Esophagus (tissue), 2 donors: ENCODE results near the gene C12orf42. TPM values are rescaled to one million over a fixed set of nuclear protein-coding genes. Genes with fewer than 3 reads are reported as not detected.
"Not testable (repeated sequence)": the region's sequence is repeated elsewhere in the genome, so short reads cannot be mapped to it uniquely, and the experiment has no call there.

ENCODE experiments used
- H3K27ac ChIP-seq, 2 donors: one replicate each; pipeline ENCODE4 v1.5.1; 2013; ENCODE audit warnings: low read depth in 2 of 2, mild to moderate bottlenecking in 2 of 2, inconsistent platforms in 1 of 2, low read length in 1 of 2, moderate library complexity in 1 of 2
- H3K27me3 ChIP-seq, 2 donors: one replicate each; pipeline ENCODE4 v1.6.1; 2013; ENCODE audit warnings: low read length in 2 of 2, control low read depth in 1 of 2, mild to moderate bottlenecking in 1 of 2; ENCODE audit not compliant: insufficient read depth in 2 of 2, control insufficient read depth in 1 of 2
- H3K36me3 ChIP-seq, 2 donors: one replicate each; pipeline ENCODE4 v1.6.1; 2013; ENCODE audit warnings: low read length in 1 of 2; ENCODE audit not compliant: control insufficient read depth in 2 of 2, insufficient read depth in 2 of 2
- H3K4me1 ChIP-seq, 2 donors: one replicate each; pipeline ENCODE4 v1.6.1; 2013; ENCODE audit warnings: low read length in 1 of 2; ENCODE audit not compliant: control insufficient read depth in 2 of 2, insufficient read depth in 2 of 2
- H3K4me3 ChIP-seq, 2 donors: one replicate each; pipeline ENCODE4 v1.5.1; 2013; ENCODE audit warnings: low read length in 2 of 2, mild to moderate bottlenecking in 2 of 2, low read depth in 1 of 2, moderate library complexity in 1 of 2
- H3K9me3 ChIP-seq, 2 donors: one replicate each; pipeline ENCODE4 v1.6.1; 2013; ENCODE audit warnings: mild to moderate bottlenecking in 2 of 2, low read depth in 1 of 2, low read length in 1 of 2, moderate library complexity in 1 of 2; ENCODE audit not compliant: control insufficient read depth in 2 of 2, insufficient read depth in 1 of 2
- WGBS, 2 donors: extraction: QIAGEN DNeasy Blood & Tissue Kit; methylation state at CpG; one replicate each; pipeline ENCODE4 v1.1.7; 2013; 5-methylcytosine and 5-hydroxymethylcytosine counted together
- polyA plus RNA-seq, 2 donors: library from polyadenylated mRNA; stranded (reverse); fragments of 200-250 nt; gene quantifications; one replicate each; pipeline ENCODE4 v1.2.3, GENCODE V29; 2013
- donor health status: healthy with polysubstance abuse.
- donor health status: Bipolar disorder and iron deficiency.

The C12orf42 gene
- polyA plus RNA-seq, 2 donors, result not detected

GRCh38 chr12:103434165-103435105 lies 61.3 kb downstream of the C12orf42 start:
- not testable (repeated sequence) for H3K27me3 ChIP-seq, H3K4me3 ChIP-seq, H3K4me1 ChIP-seq, H3K9me3 ChIP-seq, H3K27ac ChIP-seq, H3K36me3 ChIP-seq
- 59 to 63% methylated on average over 27 to 29 of the region's 33 CpGs for WGBS, 2 donors

DNA sequence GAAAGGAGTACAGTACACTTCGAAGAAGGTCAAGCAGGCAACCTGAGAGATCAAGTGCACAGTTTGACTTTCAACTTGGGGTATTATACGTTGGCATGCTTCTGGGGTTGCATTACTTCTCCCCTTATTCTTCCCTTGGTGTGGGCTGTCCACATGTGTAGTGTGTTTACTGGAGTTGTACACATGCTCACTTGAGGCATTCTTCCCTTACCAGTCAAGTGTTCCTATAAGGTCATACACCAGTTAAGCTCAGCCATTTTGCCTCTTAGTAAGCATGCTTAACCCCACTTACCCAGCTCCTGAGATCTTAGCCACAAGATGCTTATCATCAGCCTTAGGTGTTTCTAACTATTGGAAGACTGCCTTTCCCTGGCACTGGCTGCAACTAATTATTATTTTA lies 63.8 kb downstream of the C12orf42 start:
- 74 to 83% methylated on average over 2 of the region's 2 CpGs for WGBS, 2 donors
- Histone ChIP-seq H3K27ac (no peak overlapping the region), H3K4me1 (no peaks in the 10 kb centered on the region), H3K9me3 (no peaks in the 10 kb centered on the region), H3K27me3 (no peaks in the 10 kb centered on the region), H3K4me3 (no peak overlapping the region), H3K36me3 (no peaks in the 10 kb centered on the region)

DNA sequence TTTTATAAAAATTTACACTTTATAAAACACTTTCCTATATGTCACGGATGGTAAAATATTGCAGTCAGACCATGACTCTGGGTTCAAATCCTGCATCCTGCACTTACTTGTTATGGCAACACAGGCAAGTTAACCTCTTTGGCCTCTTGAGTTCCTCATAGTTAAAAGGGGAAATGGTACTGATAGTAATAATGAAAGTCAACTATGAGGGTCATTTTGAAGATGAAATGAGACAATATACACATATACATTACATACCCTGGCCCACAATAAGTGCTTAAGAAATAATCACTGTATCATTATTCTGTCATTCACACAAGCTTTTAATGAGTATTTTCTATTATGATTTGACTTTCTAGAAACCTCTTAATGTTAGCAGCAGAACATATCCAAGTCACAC lies 64.4 kb downstream of the C12orf42 start:
- H3K27ac ChIP-seq, result no peak overlapping the region
- WGBS, 2 donors, result 92 to 95% methylated on average over 1 of the region's 1 CpG
- no peaks in the 10 kb centered on the region for H3K4me1 ChIP-seq
- no peaks in the 10 kb centered on the region for H3K27me3 ChIP-seq
- H3K36me3 ChIP-seq, result no peaks in the 10 kb centered on the region
- no peaks in the 10 kb centered on the region for H3K9me3 ChIP-seq
- no peak overlapping the region for H3K4me3 ChIP-seq

GRCh38 chr12:103425674-103426073 lies 70.1 kb downstream of the C12orf42 start:
- not testable (repeated sequence) for H3K9me3 ChIP-seq, H3K4me1 ChIP-seq, H3K4me3 ChIP-seq, H3K27me3 ChIP-seq, H3K36me3 ChIP-seq, H3K27ac ChIP-seq
- WGBS, 2 donors, result 55 to 65% methylated on average over 6 of the region's 6 CpGs

DNA sequence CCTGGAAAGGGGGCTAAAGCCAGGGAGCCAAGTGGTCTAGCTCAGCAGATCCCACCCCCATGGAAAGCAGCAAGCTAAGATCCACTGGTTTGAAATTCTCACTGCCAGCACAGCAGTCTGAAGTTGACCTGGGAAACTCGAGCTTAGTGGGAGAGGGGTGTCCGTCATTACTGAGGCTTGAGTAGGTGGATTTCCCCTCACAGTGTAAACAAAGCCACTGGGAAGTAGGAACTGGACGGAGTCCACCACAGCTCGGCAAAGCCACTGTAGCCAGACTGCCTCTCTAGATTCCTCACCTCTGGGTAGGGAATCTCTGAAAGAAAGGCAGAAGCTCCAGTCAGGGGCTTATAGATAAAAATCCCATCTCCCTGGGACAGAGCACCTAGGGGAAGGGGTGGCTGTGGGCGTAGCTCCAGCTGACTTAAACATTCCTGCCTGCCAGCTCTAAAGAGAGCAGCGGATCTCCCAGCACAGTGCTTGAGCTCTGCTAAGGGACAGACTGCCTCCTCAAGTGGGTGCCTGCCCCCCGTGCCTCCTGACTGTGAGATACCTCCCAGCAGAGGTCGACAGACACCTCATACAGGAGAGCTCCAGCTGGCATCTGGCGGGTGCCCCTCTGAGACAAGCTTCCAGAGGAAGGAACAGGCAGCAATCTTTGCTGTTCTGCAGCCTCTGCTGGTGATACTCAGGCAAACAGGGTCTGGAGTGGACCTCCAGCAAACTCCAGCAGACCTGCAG lies 70.8 kb downstream of the C12orf42 start:
- 70 to 75% methylated on average over 9 of the region's 9 CpGs for WGBS, 2 donors
- not testable (repeated sequence) for H3K9me3 ChIP-seq

DNA sequence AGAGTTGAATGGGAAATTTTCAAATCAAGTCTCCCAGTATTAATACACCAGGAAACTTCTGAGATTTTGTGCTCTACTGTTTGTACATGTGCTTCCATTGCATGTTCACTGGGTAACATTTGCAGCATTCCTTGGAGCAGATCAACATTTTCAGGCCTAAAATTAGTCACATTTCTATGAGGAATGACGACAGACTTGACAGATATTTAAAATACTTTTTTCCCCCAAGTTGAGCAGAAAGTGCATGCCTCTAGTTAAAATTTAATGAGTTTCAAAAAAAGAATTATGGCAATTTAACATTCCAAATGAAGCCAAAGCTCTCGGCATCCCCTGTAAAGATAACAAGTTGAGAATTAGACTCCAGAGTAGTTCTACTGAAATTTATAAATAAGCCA lies 72.3 kb downstream of the C12orf42 start:
- 56 to 58% methylated on average over 2 of the region's 2 CpGs for WGBS, 2 donors
- H3K27me3 ChIP-seq, result no peaks in the 10 kb centered on the region
- H3K4me1 ChIP-seq, result no peaks in the 10 kb centered on the region

More for the DNA sequence above, 70.8 kb downstream of the C12orf42 start:
- not testable (repeated sequence) for H3K27ac ChIP-seq, H3K4me1 ChIP-seq, H3K27me3 ChIP-seq, H3K36me3 ChIP-seq, H3K4me3 ChIP-seq

DNA sequence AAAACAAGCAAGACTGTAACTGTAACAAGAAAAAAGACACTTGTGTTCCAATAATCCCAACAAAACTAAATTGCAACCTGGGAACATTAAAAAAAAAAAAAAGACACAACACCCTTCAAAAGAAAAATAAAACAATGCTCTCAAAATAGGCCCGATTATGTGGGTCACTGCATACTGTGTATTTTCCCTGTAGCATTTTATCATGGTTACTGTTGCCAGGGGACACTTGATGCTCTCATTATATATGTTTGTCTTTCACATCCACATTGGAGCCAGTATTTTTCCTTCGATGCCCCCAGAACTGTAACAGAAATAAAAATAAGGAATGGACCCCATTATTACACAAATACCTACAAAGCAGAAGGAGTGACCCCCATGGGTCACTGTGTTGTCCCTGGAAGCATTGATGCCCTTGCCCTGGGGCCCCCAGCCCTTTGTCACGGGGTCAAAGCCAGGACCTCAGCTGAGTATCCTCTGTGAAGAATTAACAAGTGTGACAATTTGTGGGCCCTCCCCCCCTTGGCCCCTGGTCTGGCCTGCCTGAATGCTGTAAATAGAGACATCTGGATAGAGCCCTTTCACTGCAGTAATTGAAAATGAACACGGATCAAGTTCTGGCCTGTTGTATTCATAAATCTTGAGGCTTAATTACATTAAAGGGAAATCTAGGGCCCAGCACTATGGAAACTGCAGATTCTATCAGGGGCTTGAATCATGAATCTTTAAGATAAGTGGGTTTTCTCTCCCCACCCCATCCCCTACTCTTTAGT lies 72.8 kb downstream of the C12orf42 start:
- Histone ChIP-seq H3K27ac (no peak overlapping the region), H3K27me3 (no peaks in the 10 kb centered on the region), H3K4me3 (no peak overlapping the region), H3K4me1 (no peaks in the 10 kb centered on the region), H3K9me3 (no peaks in the 10 kb centered on the region), H3K36me3 (no peaks in the 10 kb centered on the region)
- 38 to 48% methylated on average over 4 of the region's 4 CpGs for WGBS, 2 donors

More for the DNA sequence above, 72.3 kb downstream of the C12orf42 start:
- H3K4me3 ChIP-seq, result no peak overlapping the region
- no peaks in the 10 kb centered on the region for H3K9me3 ChIP-seq
- H3K27ac ChIP-seq, result no peak overlapping the region
- H3K36me3 ChIP-seq, result no peaks in the 10 kb centered on the region

DNA sequence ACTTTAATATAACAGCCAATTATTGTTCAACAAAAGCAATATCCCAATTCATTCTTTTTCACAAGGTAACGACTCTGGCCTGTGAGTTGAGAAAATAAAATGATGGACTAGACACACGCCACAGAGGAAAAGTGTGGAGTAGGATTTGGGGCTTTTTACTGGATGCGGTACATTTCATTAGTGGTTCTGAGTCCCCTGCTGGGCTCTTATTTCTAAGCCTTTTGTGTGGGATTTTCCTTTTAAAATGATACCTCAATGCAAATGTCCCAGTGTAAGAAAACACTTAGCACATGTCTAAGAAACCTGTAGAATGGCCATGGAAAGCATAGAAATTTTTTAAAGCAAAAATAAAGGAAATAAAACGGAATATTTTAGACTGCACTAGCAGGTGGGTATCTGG lies 73.4 kb downstream of the C12orf42 start:
- Histone ChIP-seq H3K4me1 (no peaks in the 10 kb centered on the region), H3K36me3 (no peaks in the 10 kb centered on the region), H3K27me3 (no peaks in the 10 kb centered on the region), H3K4me3 (no peak overlapping the region), H3K9me3 (no peaks in the 10 kb centered on the region), H3K27ac (no peak overlapping the region)
- 67 to 70% methylated on average over 4 of the region's 4 CpGs for WGBS, 2 donors

GRCh38 chr12:103421402-103421801 lies 74.4 kb downstream of the C12orf42 start:
- no peaks in the 10 kb centered on the region for H3K36me3 ChIP-seq
- 96 to 97% methylated on average over 1 of the region's 1 CpG for WGBS, 2 donors
- H3K4me1 ChIP-seq, result no peaks in the 10 kb centered on the region
- no peak overlapping the region for H3K27ac ChIP-seq
- no peaks in the 10 kb centered on the region for H3K27me3 ChIP-seq
- H3K4me3 ChIP-seq, result no peak overlapping the region
- H3K9me3 ChIP-seq, result no peaks in the 10 kb centered on the region
